Naive thymus-derived CD4-positive, alpha-beta T cell (primary cell): ENCODE measurements around the gene PRPS1L1. TPM values are rescaled to one million over a fixed set of nuclear protein-coding genes. Genes with fewer than 3 reads are reported as not detected.

Source experiments
- ATAC-seq: fragments of 150-1000 bp; cut with Tn5 transposase; 2 replicates; pipeline ENCODE4 v1.10.0; 2021; ENCODE audit warnings: mild to moderate bottlenecking, moderate library complexity
- CTCF ChIA-PET: fragments of 350-600 bp; sonication (Branson Sonifier 250); formaldehyde crosslinking; loops from one replicate; lab custom pipeline; 2021; ENCODE audit warnings: antibody characterized with exemption; lab: Charles Lee
- POLR2A ChIA-PET: fragments of 350-600 bp; sonication (Branson Sonifier 250); formaldehyde crosslinking; loops from one replicate; lab custom pipeline; 2021; ENCODE audit warnings: antibody characterized with exemption, inconsistent platforms; lab: Charles Lee
- DNase-seq, 9 donors: peaks; one replicate each; pipeline versions ENCODE4 v3.0.0 to v3.0.0-alpha.2; 2020 to 2022; ENCODE audit warnings: mixed read lengths in 1 of 9
- H3K27ac ChIP-seq: one replicate; pipeline ENCODE4 v1.7.0; 2013; ENCODE audit warnings: mild to moderate bottlenecking, low read depth, low read length, moderate library complexity
- H3K27me3 ChIP-seq, 2 donors: one replicate each; pipeline ENCODE4 v1.7.0; 2013; ENCODE audit warnings: low read length in 2 of 2, mild to moderate bottlenecking in 2 of 2, moderate library complexity in 2 of 2; ENCODE audit not compliant: control insufficient read depth in 2 of 2, insufficient read depth in 2 of 2
- H3K36me3 ChIP-seq, 3 experiments: 1 replicate in 2 of 3; 2 replicates in 1 of 3; pipeline ENCODE4 v1.7.0; 2013; ENCODE audit warnings: low read length in 3 of 3, mild to moderate bottlenecking in 3 of 3, moderate library complexity in 1 of 3; ENCODE audit not compliant: insufficient read depth in 3 of 3, control insufficient read depth in 2 of 3
- H3K4me1 ChIP-seq, 2 donors: one replicate each; pipeline ENCODE4 v1.7.0; 2013; ENCODE audit warnings: low read length in 2 of 2, mild to moderate bottlenecking in 2 of 2, moderate library complexity in 1 of 2; ENCODE audit not compliant: control insufficient read depth in 2 of 2, insufficient read depth in 2 of 2
- H3K4me3 ChIP-seq: 2 replicates; pipeline ENCODE4 v1.7.0; 2013; ENCODE audit warnings: mild to moderate bottlenecking, low read length
- H3K9me3 ChIP-seq, 3 experiments: 1 replicate in 2 of 3; 2 replicates in 1 of 3; pipeline ENCODE4 v1.7.0; 2013; ENCODE audit warnings: low read length in 3 of 3; ENCODE audit not compliant: control insufficient read depth in 2 of 3
- H3K27ac Mint-ChIP-seq, 9 donors: one replicate each; pipeline ENCODE4 v1.8.0; 2020 to 2022; ENCODE audit warnings: mixed read lengths in 9 of 9, mild to moderate bottlenecking in 8 of 9, moderate library complexity in 5 of 9, inconsistent platforms in 2 of 9
- H3K27me3 Mint-ChIP-seq, 5 donors: one replicate each; pipeline ENCODE4 v1.8.0; 2021 to 2022; ENCODE audit warnings: mixed read lengths in 5 of 5, mild to moderate bottlenecking in 1 of 5
- H3K36me3 Mint-ChIP-seq, 5 donors: one replicate each; pipeline ENCODE4 v1.8.0; 2020 to 2022; ENCODE audit warnings: mixed read lengths in 5 of 5, mild to moderate bottlenecking in 3 of 5, inconsistent platforms in 1 of 5
- H3K4me1 Mint-ChIP-seq, 7 donors: one replicate each; pipeline ENCODE4 v1.8.0; 2020 to 2022; ENCODE audit warnings: mixed read lengths in 7 of 7, mild to moderate bottlenecking in 3 of 7, inconsistent platforms in 1 of 7
- H3K4me3 Mint-ChIP-seq, 10 donors: one replicate each; pipeline ENCODE4 v1.8.0; 2020 to 2022; ENCODE audit warnings: mild to moderate bottlenecking in 10 of 10, mixed read lengths in 10 of 10, moderate library complexity in 6 of 10, inconsistent platforms in 2 of 10
- H3K9me3 Mint-ChIP-seq, 11 donors: one replicate each; pipeline ENCODE4 v1.8.0; 2020 to 2022; ENCODE audit warnings: mixed read lengths in 11 of 11, mild to moderate bottlenecking in 4 of 11, inconsistent platforms in 1 of 11, moderate library complexity in 1 of 11
- intact Hi-C, 2 donors: fragments of 100-400 bp; cut with micrococcal nuclease; formaldehyde crosslinking; loops; one replicate each; pipeline ENCODE4 v1.15.1; 2023
- polyA plus RNA-seq, 2 donors: library from polyadenylated mRNA; unstranded; fragments of 300-500 nt; fragmentation: Illumina TruSeq; gene quantifications; one replicate each; pipeline ENCODE4 v1.2.3, GENCODE V29; 2021
- total RNA-seq, 6 experiments: library from RNA in 5 of 6; stranded (reverse) in 5 of 6; gene quantifications; 1 replicate in 5 of 6; 2 replicates in 1 of 6; pipeline ENCODE4 v1.2.3 and lab custom pipeline; 2021 to 2026

Gene PRPS1L1
- total and polyA plus RNA-seq, 7 experiments from 2014 or later, result not detected

DNA sequence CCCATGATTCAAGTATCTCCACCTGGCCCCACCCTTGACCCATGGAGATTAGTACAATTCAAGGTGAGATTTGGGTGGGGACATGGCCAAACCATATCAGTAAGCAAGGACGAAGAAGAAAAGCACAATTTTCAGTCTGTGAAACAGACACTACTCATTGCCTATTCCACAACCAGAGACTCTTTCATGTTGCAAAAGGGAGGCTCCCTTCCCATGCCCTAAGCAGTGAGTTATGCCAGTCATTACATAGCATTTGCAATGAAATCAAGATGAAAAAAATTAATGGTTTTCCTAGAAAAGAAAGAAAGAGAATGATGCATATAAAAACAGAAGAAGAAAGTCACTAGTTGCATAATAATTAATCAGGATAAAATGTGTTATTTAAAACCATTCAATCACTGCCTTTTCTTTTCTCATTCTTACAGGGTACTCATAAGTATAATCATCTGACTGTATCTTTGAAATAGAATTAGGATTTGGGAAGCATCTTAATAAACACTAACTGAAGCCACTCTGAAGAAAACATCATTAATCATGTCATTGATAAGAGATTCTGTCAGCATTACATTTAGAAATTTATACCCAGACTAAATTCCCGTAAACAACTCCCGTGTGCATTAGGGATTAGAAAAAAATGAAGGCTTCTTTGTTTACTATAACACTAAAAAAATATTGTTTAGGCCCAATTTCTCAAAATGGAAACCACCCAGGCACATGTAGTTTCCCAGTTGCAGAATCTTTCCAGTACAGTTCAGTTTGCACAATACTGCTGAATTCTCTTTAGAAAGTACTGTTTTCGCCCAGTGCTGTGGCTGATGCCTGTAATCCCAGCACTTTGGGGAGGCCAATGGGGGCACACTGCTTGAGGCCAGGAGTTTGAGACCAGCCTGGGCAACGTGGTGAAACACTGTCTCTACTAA is 9.1 kb downstream of the PRPS1L1 start:
- Histone ChIP-seq H3K27ac (no peak overlapping the region), H3K9me3 (no peaks in the 10 kb centered on the region), H3K36me3 (no peaks in the 10 kb centered on the region), H3K4me1 (no peaks in the 10 kb centered on the region), H3K4me3 (no peak overlapping the region), H3K27me3 (peaks cover 0 to 2% of the 10 kb centered on the region in 2 donors)
- Mint-ChIP-seq H3K9me3 (peaks cover 0 to 6% (median 0%) of the 10 kb centered on the region in 11 donors), H3K27me3 (peaks cover 0 to 23% (median 19%) of the 10 kb centered on the region in 5 donors), H3K27ac (no peak overlapping the region), H3K4me1 (no peaks in the 10 kb centered on the region), H3K36me3 (no peaks in the 10 kb centered on the region), H3K4me3 (no peak overlapping the region)
- CTCF ChIA-PET, result no interaction called here
- intact Hi-C loops, result no loop called here
- DNase-seq, result no peak
- POLR2A ChIA-PET, result no interaction called here
- no peak for ATAC-seq

DNA sequence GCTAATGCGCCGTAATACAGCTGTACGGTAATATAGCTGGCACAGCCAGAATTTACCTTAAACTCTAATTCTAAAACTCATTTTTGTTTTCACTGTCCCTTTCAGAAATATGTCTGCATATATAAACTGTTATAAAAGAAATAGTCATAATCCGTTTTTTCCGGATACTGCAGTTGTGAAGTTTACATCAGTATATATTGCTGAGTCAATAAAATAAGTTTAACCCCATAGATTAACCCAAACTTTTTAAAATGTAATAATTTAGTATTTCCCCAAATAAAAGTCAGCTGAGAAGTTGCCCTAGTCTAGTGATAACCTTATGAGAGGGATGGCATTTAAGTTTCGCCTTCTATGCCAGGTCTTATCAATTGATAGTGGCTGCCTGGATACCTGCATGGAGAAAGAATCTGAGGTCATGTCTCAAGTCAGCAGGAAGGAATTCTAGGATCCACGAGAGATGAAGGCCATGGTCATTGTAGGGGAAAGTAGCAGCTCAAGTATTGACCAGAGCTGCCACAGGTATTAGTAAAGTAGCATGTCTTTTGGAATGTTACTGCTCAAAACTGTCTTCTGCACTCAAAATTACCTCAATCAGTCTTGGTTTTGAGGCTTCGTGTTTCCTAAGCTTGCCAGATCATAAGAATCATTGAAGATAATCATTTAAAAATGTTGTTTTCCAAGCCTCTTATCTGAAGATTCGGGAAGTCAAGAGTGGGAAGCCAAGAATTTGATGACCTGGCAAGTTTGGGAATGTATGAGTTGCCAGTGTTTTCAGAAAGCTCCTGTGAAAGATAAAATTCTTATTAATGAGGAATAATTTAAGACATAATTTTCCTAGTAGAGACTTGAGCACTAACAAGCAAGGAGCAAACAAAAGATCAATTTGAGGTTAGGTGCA is 10.8 kb downstream of the PRPS1L1 start:
- H3K27me3 Mint-ChIP-seq, result peaks cover 0 to 29% (median 27%) of the 10 kb centered on the region in 5 donors
- H3K36me3 ChIP-seq, result no peaks in the 10 kb centered on the region

DNA sequence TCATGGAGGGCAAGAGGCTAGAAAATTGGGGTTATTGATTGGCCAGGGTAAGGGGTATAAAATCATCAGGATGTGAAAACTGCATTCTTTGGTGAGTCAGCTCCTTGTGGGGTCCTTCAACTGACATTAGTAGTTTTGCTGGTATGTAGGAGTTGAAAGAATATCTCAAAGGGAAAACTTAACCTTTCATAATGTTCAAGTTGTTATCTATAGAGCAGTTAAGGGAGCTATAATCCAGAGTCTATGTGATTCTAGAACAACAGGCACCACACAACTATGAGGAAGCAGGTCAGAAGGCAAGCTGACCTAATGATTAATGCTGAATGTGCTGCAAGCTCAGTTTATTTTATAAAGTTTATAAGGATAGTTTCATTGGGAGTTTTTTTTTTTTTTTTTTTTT is 13.7 kb downstream of the PRPS1L1 start:
- DNase-seq (no peak), ATAC-seq (no peak)
- Histone ChIP-seq H3K27me3 (peaks cover 0 to 2% of the 10 kb centered on the region in 2 donors), H3K27ac (no peak overlapping the region), H3K36me3 (no peaks in the 10 kb centered on the region), H3K4me3 (no peak overlapping the region), H3K4me1 (no peaks in the 10 kb centered on the region), H3K9me3 (no peaks in the 10 kb centered on the region)
- H3K36me3 Mint-ChIP-seq, result no peaks in the 10 kb centered on the region
- intact Hi-C loops, result no loop called here
- peaks cover 0 to 12% (median 0%) of the 10 kb centered on the region in 11 donors for H3K9me3 Mint-ChIP-seq
- peaks cover 0 to 43% (median 37%) of the 10 kb centered on the region in 5 donors for H3K27me3 Mint-ChIP-seq
- H3K27ac Mint-ChIP-seq, result no peak overlapping the region
- POLR2A ChIA-PET, result no interaction called here
- CTCF ChIA-PET, result interaction anchor here (0.8 kb wide), 1 partner anchor 77 kb away, joined by 3 read pairs; no protein-coding TSS in a partner anchor
- no peak overlapping the region for H3K4me3 Mint-ChIP-seq
- H3K4me1 Mint-ChIP-seq, result no peaks in the 10 kb centered on the region

More for the DNA sequence above, 10.8 kb downstream of the PRPS1L1 start:
- Mint-ChIP-seq H3K9me3 (peaks cover 0 to 6% (median 0%) of the 10 kb centered on the region in 11 donors), H3K4me1 (no peaks in the 10 kb centered on the region), H3K27ac (no peak overlapping the region), H3K36me3 (no peaks in the 10 kb centered on the region), H3K4me3 (no peak overlapping the region)
- ChIA-PET CTCF (no interaction called here), POLR2A (interaction anchor here (0.6 kb wide), 1 partner anchor 383 kb away, joined by 3 read pairs; no protein-coding TSS in a partner anchor)
- no peak for ATAC-seq
- intact Hi-C loops, result no loop called here
- no peak for DNase-seq
- no peak overlapping the region for H3K27ac ChIP-seq
- no peaks in the 10 kb centered on the region for H3K9me3 ChIP-seq
- no peak overlapping the region for H3K4me3 ChIP-seq
- no peaks in the 10 kb centered on the region for H3K4me1 ChIP-seq
- peaks cover 0 to 2% of the 10 kb centered on the region in 2 donors for H3K27me3 ChIP-seq

DNA sequence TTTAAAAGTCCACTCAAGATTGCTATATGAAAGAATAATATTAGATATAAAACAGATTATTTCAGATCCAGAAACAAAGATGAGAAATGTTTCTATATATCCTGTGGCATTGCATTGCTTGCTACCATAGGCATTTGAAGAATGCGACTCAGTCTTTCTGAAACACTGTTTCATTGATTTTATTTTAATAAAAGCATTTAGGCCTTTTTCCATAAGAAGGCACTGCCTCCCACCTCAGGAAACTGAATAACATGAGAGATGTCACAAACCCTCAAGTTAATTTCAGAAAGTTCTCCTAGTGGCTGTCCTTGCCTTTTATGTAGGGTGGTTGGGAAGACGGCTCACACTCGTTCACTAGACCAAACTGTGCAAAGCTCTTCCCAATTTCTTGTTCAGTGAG is 23.3 kb downstream of the PRPS1L1 start:
- ATAC-seq (no peak), DNase-seq (no peak)
- Mint-ChIP-seq H3K9me3 (peaks cover 0 to 19% (median 2%) of the 10 kb centered on the region in 11 donors), H3K4me1 (no peaks in the 10 kb centered on the region), H3K4me3 (no peak overlapping the region), H3K36me3 (no peaks in the 10 kb centered on the region), H3K27me3 (peaks cover 0 to 5% (median 0%) of the 10 kb centered on the region in 5 donors), H3K27ac (no peak overlapping the region)
- Histone ChIP-seq H3K9me3 (no peaks in the 10 kb centered on the region), H3K36me3 (no peaks in the 10 kb centered on the region), H3K4me3 (no peak overlapping the region), H3K27ac (no peak overlapping the region), H3K4me1 (no peaks in the 10 kb centered on the region), H3K27me3 (no peaks in the 10 kb centered on the region)
- POLR2A ChIA-PET, result no interaction called here
- intact Hi-C loops, result no loop called here
- CTCF ChIA-PET, result no interaction called here

DNA sequence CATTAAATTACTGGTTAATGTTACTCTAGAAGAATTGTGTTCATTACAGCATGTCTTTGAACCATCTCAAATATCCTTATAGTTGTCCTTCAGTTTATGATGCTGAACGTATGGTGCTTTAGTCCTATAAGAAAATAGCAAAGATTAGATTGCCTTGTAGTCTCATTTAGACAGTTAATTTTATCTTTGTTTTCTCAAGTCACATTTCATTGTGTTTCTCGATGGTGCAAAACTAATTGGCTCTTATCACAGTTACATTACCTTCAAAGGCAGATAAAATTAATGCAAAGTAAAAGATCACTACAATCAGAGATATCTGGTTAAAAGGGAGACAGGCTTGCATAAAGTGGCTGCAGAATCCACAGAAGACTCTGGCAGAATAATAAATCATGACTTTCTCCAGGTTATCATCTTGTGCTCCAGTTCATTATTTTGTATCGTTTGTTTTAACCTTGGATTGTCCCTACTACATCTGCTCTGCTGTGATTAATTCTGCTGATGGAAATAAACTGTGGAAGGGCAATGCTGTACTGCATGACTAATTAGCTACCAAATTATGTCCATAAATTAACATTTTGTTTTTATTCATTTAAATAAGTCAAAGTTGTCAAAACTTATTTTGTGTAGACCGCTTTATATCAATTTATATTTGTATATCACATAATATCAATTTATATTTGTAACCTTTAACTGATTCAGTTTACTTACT is 24.2 kb downstream of the PRPS1L1 start:
- Mint-ChIP-seq H3K4me1 (no peaks in the 10 kb centered on the region), H3K27ac (no peak overlapping the region), H3K27me3 (peaks cover 0 to 8% (median 0%) of the 10 kb centered on the region in 5 donors), H3K9me3 (peaks cover 0 to 18% (median 2%) of the 10 kb centered on the region in 11 donors), H3K36me3 (no peaks in the 10 kb centered on the region), H3K4me3 (no peak overlapping the region)
- no peaks in the 10 kb centered on the region for H3K36me3 ChIP-seq
- POLR2A ChIA-PET, result no interaction called here
- H3K4me1 ChIP-seq, result no peaks in the 10 kb centered on the region
- H3K27ac ChIP-seq, result no peak overlapping the region
- CTCF ChIA-PET, result no interaction called here
- no peak overlapping the region for H3K4me3 ChIP-seq
- DNase-seq, result no peak
- no peaks in the 10 kb centered on the region for H3K9me3 ChIP-seq
- no peak for ATAC-seq
- intact Hi-C loops, result no loop called here
- no peaks in the 10 kb centered on the region for H3K27me3 ChIP-seq

DNA sequence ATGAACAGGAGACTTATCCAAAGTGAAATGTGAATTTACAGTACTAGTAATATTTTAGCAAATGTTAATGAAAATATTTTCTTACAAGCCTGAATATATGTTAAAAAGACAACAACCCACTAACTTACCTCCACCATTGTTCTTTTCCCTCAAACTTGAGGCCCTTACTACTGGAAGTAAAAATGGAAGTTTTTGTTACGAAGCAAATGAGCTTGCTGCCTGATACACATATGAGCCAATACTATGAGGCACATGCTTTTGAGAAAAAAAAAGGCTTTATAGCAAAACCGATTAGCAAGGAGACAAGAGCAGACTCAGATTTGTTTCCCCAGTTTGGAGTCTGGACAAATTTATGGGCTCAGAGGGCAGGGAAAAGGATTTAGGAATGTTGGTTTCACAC is 29.0 kb downstream of the PRPS1L1 start:
- Histone ChIP-seq H3K4me3 (no peak overlapping the region), H3K27ac (no peak overlapping the region), H3K27me3 (no peaks in the 10 kb centered on the region), H3K4me1 (no peaks in the 10 kb centered on the region), H3K36me3 (no peaks in the 10 kb centered on the region), H3K9me3 (no peaks in the 10 kb centered on the region)
- Mint-ChIP-seq H3K36me3 (no peaks in the 10 kb centered on the region), H3K4me3 (no peak overlapping the region), H3K27ac (no peak overlapping the region), H3K9me3 (peaks cover 0 to 10% (median 0%) of the 10 kb centered on the region in 11 donors), H3K27me3 (peaks cover 0 to 6% (median 4%) of the 10 kb centered on the region in 5 donors), H3K4me1 (no peaks in the 10 kb centered on the region)
- POLR2A ChIA-PET, result no interaction called here
- CTCF ChIA-PET, result no interaction called here
- no peak for DNase-seq
- intact Hi-C loops, result loop anchor here in 1 of 2 donors (10.0 kb wide), 1 partner anchor 294 kb away; no protein-coding TSS in a partner anchor
- ATAC-seq, result no peak
